Smooth muscle cell of the brain vasculature (primary cell): ENCODE results near the gene VAV3.

ENCODE experiments used
- DNase-seq: peaks from one replicate; pipeline ENCODE4 v3.0.0-alpha.2; 2012; ENCODE audit warnings: low read depth, low spot score

The VAV3 gene

GRCh38 chr1:107794571-107794970 is 170.4 kb downstream of the VAV3 start:
- DNase-seq, result no peak

- no peak for DNase-seq
Observed at GRCh38 chr1:107793896-107794453, 171.0 kb downstream of the VAV3 start.

GRCh38 chr1:107791348-107791747 is 173.6 kb downstream of the VAV3 start:
- no peak for DNase-seq

- no peak for DNase-seq
Observed at GRCh38 chr1:107789817-107790524, 175.0 kb downstream of the VAV3 start.

- DNase-seq, result no peak
Observed at GRCh38 chr1:107788206-107789202, 176.5 kb downstream of the VAV3 start.

GRCh38 chr1:107787299-107787698 is 177.7 kb downstream of the VAV3 start:
- DNase-seq, result no peak

GRCh38 chr1:107786203-107786845 is 178.7 kb downstream of the VAV3 start:
- no peak for DNase-seq

- no peak for DNase-seq
Observed at GRCh38 chr1:107785496-107786202, 179.3 kb downstream of the VAV3 start.

GRCh38 chr1:107782217-107782845 is 182.6 kb downstream of the VAV3 start:
- DNase-seq, result peak; percentile 47

- DNase-seq, result no peak
Observed at GRCh38 chr1:107781245-107781644, 183.7 kb downstream of the VAV3 start.

- no peak for DNase-seq
Observed at GRCh38 chr1:107777664-107778047, 187.3 kb downstream of the VAV3 start.

- DNase-seq, result no peak
Observed at GRCh38 chr1:107776900-107777663, 187.9 kb downstream of the VAV3 start.

GRCh38 chr1:107771377-107771776 is 193.6 kb downstream of the VAV3 start:
- no peak for DNase-seq

GRCh38 chr1:107767156-107767582 is 197.8 kb downstream of the VAV3 start:
- DNase-seq, result no peak

- no peak for DNase-seq
Observed at GRCh38 chr1:107766533-107766932, 198.4 kb downstream of the VAV3 start.

GRCh38 chr1:107762751-107763390 is 202.1 kb downstream of the VAV3 start:
- no peak for DNase-seq

- no peak for DNase-seq
Observed at GRCh38 chr1:107760065-107760464, 204.9 kb downstream of the VAV3 start.

- peak; percentile 9 for DNase-seq
Observed at GRCh38 chr1:107750364-107750959, 214.5 kb downstream of the VAV3 start.

- DNase-seq, result no peak
Observed at GRCh38 chr1:107748531-107748930, 216.4 kb downstream of the VAV3 start.
